ENCODE results near the gene MED12L. TPM values are rescaled to one million over a fixed set of nuclear protein-coding genes. Genes with fewer than 3 reads are reported as not detected.

MED12L gene
- total RNA-seq, 3 donors from 2014 or later: 0.48 to 1.6 (median 1.6) TPM

DNA sequence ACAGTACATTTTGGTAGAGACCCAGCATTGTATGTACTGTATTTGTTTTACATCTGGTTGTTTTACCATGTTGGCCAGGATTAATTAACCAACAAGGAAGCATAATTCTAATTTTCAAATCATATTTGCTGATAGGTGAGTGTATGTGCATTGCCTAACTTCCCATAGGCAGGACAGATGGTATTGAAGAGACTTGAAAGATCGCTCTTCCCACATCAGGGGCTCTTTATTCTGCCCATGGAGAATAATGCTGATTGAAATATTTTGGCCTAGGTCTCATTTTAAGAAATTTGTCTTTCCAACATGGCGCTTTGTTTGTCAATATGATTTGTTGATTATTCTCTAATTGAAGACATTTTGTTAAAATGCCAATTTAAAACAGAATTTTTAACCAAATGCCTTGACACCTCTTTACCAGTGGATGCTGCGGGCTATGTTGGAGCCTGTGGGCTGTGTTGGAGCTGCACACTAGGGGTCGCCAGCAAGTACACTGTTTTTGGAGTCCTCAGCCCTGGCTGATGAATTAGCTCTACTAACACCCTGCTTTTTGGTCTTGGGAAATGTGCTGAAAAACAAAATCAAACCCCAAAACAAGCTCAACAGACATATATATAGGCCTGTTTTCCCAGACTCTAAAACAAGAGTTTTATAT is 293.7 kb downstream of the MED12L start:
- H3K27ac ChIP-seq: no peak overlapping the region
- TF ChIP-seq, protein P1, sequence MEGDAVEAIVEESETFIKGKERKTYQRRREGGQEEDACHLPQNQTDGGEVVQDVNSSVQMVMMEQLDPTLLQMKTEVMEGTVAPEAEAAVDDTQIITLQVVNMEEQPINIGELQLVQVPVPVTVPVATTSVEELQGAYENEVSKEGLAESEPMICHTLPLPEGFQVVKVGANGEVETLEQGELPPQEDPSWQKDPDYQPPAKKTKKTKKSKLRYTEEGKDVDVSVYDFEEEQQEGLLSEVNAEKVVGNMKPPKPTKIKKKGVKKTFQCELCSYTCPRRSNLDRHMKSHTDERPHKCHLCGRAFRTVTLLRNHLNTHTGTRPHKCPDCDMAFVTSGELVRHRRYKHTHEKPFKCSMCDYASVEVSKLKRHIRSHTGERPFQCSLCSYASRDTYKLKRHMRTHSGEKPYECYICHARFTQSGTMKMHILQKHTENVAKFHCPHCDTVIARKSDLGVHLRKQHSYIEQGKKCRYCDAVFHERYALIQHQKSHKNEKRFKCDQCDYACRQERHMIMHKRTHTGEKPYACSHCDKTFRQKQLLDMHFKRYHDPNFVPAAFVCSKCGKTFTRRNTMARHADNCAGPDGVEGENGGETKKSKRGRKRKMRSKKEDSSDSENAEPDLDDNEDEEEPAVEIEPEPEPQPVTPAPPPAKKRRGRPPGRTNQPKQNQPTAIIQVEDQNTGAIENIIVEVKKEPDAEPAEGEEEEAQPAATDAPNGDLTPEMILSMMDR (IDR thresholded peaks at IDR 0.05): no peak
- H3K4me3 ChIP-seq: no peak overlapping the region
- H3K27me3 ChIP-seq: no peaks in the 10 kb centered on the region
- no peaks in the 10 kb centered on the region for H3K9me3 ChIP-seq
- intact Hi-C loops (cut with DNase I; ENCODE audit: low total_unique reads): no loop called here
- DNase-seq (ENCODE audit: low spot score in 2 of 2): no peak
- H3K36me3 ChIP-seq: no peaks in the 10 kb centered on the region
- no peaks in the 10 kb centered on the region for H3K4me1 ChIP-seq

DNA sequence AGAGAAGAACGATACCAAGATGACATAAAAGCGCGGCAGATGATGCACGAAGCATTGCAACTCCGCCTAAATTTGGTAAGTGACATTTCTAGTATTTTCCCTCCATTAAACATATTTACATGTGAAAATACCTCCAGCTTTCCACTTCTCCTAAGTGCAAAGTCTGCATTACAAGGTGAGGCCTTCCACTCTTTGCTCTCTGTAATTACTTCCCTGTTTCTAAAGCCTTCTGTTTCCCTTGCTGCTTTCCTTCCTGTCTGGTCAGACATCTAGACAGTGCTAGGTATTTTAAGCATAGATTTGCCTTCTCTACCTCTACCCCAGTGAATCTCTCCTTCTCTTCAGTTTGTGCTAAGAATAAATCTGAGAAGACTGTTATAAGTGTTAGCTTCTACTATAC is 297.2 kb downstream of the MED12L start:
- H3K4me1 ChIP-seq: no peaks in the 10 kb centered on the region
- H3K9me3 ChIP-seq: no peaks in the 10 kb centered on the region
- no peak for DNase-seq (ENCODE audit: low spot score in 2 of 2)
- no peaks in the 10 kb centered on the region for H3K27me3 ChIP-seq
- no peak overlapping the region for H3K27ac ChIP-seq
- TF ChIP-seq, protein P1 (IDR thresholded peaks at IDR 0.05): no peak
- TF ChIP-seq POLR2A (IDR thresholded peaks at IDR 0.05) (no peak), POLR2AphosphoS5 (IDR thresholded peaks at IDR 0.05) (no peak)
- H3K4me3 ChIP-seq: no peak overlapping the region
- intact Hi-C loops (cut with DNase I; ENCODE audit: low total_unique reads): no loop called here
- H3K36me3 ChIP-seq: no peaks in the 10 kb centered on the region

DNA sequence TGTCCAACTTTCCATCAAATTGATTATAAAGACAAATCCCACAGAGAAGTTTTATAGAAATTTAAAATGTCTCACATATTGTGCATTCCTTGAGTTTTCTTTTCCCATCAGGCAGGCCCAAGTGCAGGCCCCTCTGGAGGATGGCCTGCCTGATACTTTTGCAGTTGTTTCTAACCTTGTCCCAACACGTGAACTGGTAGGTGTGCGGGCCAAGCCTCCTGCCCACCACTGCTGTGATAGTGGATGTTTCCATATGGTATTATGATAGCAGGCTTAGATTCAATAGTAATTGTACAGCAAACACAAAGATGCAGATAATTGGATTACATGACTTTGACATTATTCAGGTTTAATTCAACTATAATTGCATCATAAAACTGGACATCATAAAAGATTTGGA is 297.6 kb downstream of the MED12L start:
- H3K27me3 ChIP-seq: no peaks in the 10 kb centered on the region
- peak overlapping the region in 1 of 3 donors; percentile 20 for H3K4me3 ChIP-seq
- no peak for DNase-seq (ENCODE audit: low spot score in 2 of 2)
- no peak for TF ChIP-seq POLR2AphosphoS5 (IDR thresholded peaks at IDR 0.05)
- TF ChIP-seq, protein P1 (IDR thresholded peaks at IDR 0.05): no peak
- no peak for TF ChIP-seq POLR2A (IDR thresholded peaks at IDR 0.05)
- H3K9me3 ChIP-seq: no peaks in the 10 kb centered on the region
- H3K27ac ChIP-seq: no peak overlapping the region
- no peaks in the 10 kb centered on the region for H3K4me1 ChIP-seq
- intact Hi-C loops (cut with DNase I; ENCODE audit: low total_unique reads): no loop called here
- H3K36me3 ChIP-seq: no peaks in the 10 kb centered on the region

DNA sequence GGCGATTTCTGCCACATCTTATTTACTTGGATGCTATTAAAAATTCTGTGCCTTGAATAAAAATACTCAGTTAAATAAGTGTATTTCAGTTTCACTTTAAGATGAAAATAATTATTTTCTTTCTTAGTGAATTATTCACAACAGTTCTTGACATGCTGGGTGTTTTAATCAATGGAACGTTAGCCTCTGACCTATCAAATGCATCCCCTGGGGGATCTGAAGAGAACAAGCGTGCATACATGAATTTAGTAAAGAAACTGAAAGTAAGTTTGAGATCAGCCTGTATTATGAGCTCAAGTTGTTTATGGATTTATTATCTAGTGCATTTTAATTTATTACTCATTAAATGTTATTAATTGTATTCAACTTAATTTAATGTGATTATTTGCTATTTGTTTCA is 298.5 kb downstream of the MED12L start:
- TF ChIP-seq, protein P1 (IDR thresholded peaks at IDR 0.05): no peak
- TF ChIP-seq POLR2AphosphoS5 (IDR thresholded peaks at IDR 0.05): no peak
- TF ChIP-seq POLR2A (IDR thresholded peaks at IDR 0.05): no peak
- H3K27me3 ChIP-seq: no peaks in the 10 kb centered on the region

DNA sequence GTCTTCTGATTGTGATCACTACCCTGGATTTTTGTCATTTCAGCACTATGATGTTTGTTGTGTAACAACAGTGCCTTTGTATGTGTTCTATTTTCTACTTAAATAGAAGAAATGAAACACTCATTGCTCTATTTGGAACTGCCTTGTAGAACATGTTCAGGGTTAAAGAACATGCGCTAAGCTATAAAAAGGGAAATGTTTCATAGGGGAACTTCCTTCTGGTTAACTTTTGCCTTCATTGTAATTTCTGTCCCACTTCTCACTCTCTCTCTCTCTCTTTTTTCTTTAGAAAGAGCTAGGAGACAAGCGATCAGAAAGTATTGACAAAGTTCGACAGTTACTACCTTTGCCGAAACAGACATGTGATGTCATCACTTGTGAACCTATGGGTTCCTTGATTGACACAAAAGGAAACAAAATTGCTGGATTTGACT is 299.3 kb downstream of the MED12L start, which contains the start of gene P2RY12:
TSS of gene P2RY12 (minus strand) at position 13 of the 434 bp plus-strand sequence. CDS start 45,908 bp downstream, outside the sequence.
- H3K9me3 ChIP-seq: no peaks in the 10 kb centered on the region
- H3K36me3 ChIP-seq: no peaks in the 10 kb centered on the region
- DNase-seq (ENCODE audit: low spot score in 2 of 2): no peak
- peak within 1 kb of the TSS; percentile 8 to 26 (median 20) for H3K4me3 ChIP-seq
- no peaks in the 10 kb centered on the region for H3K4me1 ChIP-seq
- TF ChIP-seq, protein P1 (IDR thresholded peaks at IDR 0.05): no peak
- no peak for TF ChIP-seq POLR2AphosphoS5 (IDR thresholded peaks at IDR 0.05)
- no peak within 1 kb of the TSS for H3K27ac ChIP-seq
- intact Hi-C loops (cut with DNase I; ENCODE audit: low total_unique reads): no loop called here
- no peaks in the 10 kb centered on the region for H3K27me3 ChIP-seq

More for the DNA sequence above, 298.5 kb downstream of the MED12L start:
- no peak overlapping the region for H3K27ac ChIP-seq
- peak overlapping the region; percentile 8 to 26 (median 20) for H3K4me3 ChIP-seq
- H3K4me1 ChIP-seq: no peaks in the 10 kb centered on the region
- H3K36me3 ChIP-seq: no peaks in the 10 kb centered on the region
- intact Hi-C loops (cut with DNase I; ENCODE audit: low total_unique reads): no loop called here
- no peak for DNase-seq (ENCODE audit: low spot score in 2 of 2)
- H3K9me3 ChIP-seq: no peaks in the 10 kb centered on the region

Measured in breast epithelium (tissue), 4 donors.